H1 (cell line): Measurements from ENCODE around the gene SLC25A3. TPM values are rescaled to one million over a fixed set of nuclear protein-coding genes. Genes with fewer than 3 reads are reported as not detected.

Source experiments
- CTCF ChIA-PET: fragments of 300-600 bp; sonication (Branson Sonifier 250); formaldehyde crosslinking; loops from one replicate; lab custom pipeline; 2021; ENCODE audit not compliant: partially characterized antibody; lab: Charles Lee
- POLR2A ChIA-PET: fragments of 300-600 bp; sonication (Branson Sonifier 250); formaldehyde crosslinking; loops from one replicate; lab custom pipeline; 2021; ENCODE audit warnings: inconsistent platforms; ENCODE audit not compliant: partially characterized antibody; lab: Charles Lee
- DNase-seq, 2 experiments: peaks; one replicate each; pipeline versions ENCODE4 v3.0.0 to v3.0.0-alpha.2; 2010 to 2022; ENCODE audit warnings: low spot score in 2 of 2, low read depth in 1 of 2, mixed read lengths in 1 of 2
- FAIRE-seq: peaks from 2 replicates; lab custom pipeline; 2011; peaks lifted over from hg19 to GRCh38; lab: Jason Lieb, UNC
- H2AFZ ChIP-seq: 2 replicates; pipeline ENCODE4 v1.8.1; 2012; ENCODE audit warnings: low read length, inconsistent platforms
- H2AK5ac ChIP-seq: 2 replicates; pipeline ENCODE4 v1.6.1; 2013; ENCODE audit warnings: low read depth, low read length
- H2BK120ac ChIP-seq: replicated peaks from 2 replicates; pipeline ENCODE3; 2013; ENCODE audit warnings: low read depth, low read length, inconsistent platforms
- H2BK12ac ChIP-seq: 2 replicates; pipeline ENCODE4 v1.6.1; 2013; ENCODE audit warnings: low read depth, low read length
- H2BK15ac ChIP-seq: 2 replicates; pipeline ENCODE4 v1.6.1; 2013; ENCODE audit warnings: low read length
- H2BK20ac ChIP-seq: 2 replicates; pipeline ENCODE4 v1.6.1; 2013; ENCODE audit warnings: low read length
- H2BK5ac ChIP-seq: 2 replicates; pipeline ENCODE4 v1.6.1; 2013; ENCODE audit warnings: low read depth, low read length
- H3K14ac ChIP-seq: 2 replicates; pipeline ENCODE4 v1.6.1; 2013; ENCODE audit warnings: inconsistent platforms; ENCODE audit not compliant: insufficient read length
- H3K18ac ChIP-seq: 2 replicates; pipeline ENCODE4 v1.6.1; 2013; ENCODE audit warnings: low read length; ENCODE audit errors: extremely low read depth
- H3K23ac ChIP-seq: 2 replicates; pipeline ENCODE4 v1.6.1; 2013; ENCODE audit warnings: inconsistent platforms; ENCODE audit not compliant: insufficient read length
- H3K23me2 ChIP-seq: 2 replicates; pipeline ENCODE4 v1.6.1; 2013; ENCODE audit warnings: low read depth, low read length
- H3K27ac ChIP-seq: 2 replicates; pipeline ENCODE4 v1.6.1; 2011; ENCODE audit warnings: low read depth, low read length, inconsistent platforms
- H3K27me3 ChIP-seq, 4 experiments: replicated peaks in 1 of 4; 1 replicate in 1 of 4; 2 replicates in 3 of 4; pipeline versions ENCODE4 v1.6.1 to v1.8.1; 2011 to 2013; ENCODE audit warnings: low read length in 3 of 4, mild to moderate bottlenecking in 3 of 4, inconsistent platforms in 2 of 4, mixed read lengths in 2 of 4, moderate library complexity in 1 of 4; ENCODE audit not compliant: control insufficient read depth in 3 of 4, insufficient read depth in 3 of 4; ENCODE audit errors: extremely low read depth in 1 of 4
- H3K36me3 ChIP-seq, 4 experiments: 2 replicates each; pipeline versions ENCODE4 v1.6.1 to v1.8.1; 2011 to 2013; ENCODE audit warnings: mild to moderate bottlenecking in 4 of 4, low read length in 3 of 4, moderate library complexity in 2 of 4, control low read depth in 1 of 4, inconsistent platforms in 1 of 4; ENCODE audit not compliant: insufficient read depth in 4 of 4, control insufficient read depth in 2 of 4
- H3K4ac ChIP-seq: replicated peaks from 2 replicates; pipeline ENCODE3; 2013; ENCODE audit warnings: low read length, low read depth, mixed read lengths, inconsistent platforms; ENCODE audit not compliant: insufficient read length
- H3K4me1 ChIP-seq, 4 experiments: replicated peaks in 1 of 4; 1 replicate in 1 of 4; 2 replicates in 3 of 4; pipeline versions ENCODE4 v1.6.1 to v1.8.1; 2011 to 2013; ENCODE audit warnings: low read length in 3 of 4, inconsistent platforms in 2 of 4, mixed read lengths in 1 of 4; ENCODE audit not compliant: insufficient read depth in 4 of 4, control insufficient read depth in 3 of 4
- H3K4me2 ChIP-seq, 2 experiments: 2 replicates each; pipeline versions ENCODE4 v1.6.1 to v1.8.1; 2011 to 2013; ENCODE audit warnings: low read depth in 2 of 2, low read length in 2 of 2, control low read depth in 1 of 2, inconsistent platforms in 1 of 2, mild to moderate bottlenecking in 1 of 2; ENCODE audit not compliant: insufficient read depth in 1 of 2
- H3K4me3 ChIP-seq, 4 experiments: fragments of 200-600, 300-600 bp in 1 of 4; sonication (generic), shearing (Covaris generic), sonication (Bioruptor Twin) in 1 of 4; 2 replicates each; pipeline versions ENCODE4 v1.5.1 to v1.8.1; 2011 to 2016; ENCODE audit warnings: low read length in 4 of 4, low read depth in 3 of 4, control low read depth in 2 of 4, inconsistent platforms in 2 of 4, mild to moderate bottlenecking in 2 of 4, mixed read lengths in 1 of 4, moderate library complexity in 1 of 4; ENCODE audit not compliant: insufficient read depth in 2 of 4; ENCODE audit errors: extremely low read depth in 1 of 4
- H3K56ac ChIP-seq: replicated peaks from 2 replicates; pipeline ENCODE3; 2013; ENCODE audit warnings: low read depth, mild to moderate bottlenecking, mixed read lengths, low read length, inconsistent platforms; ENCODE audit not compliant: insufficient read length
- H3K79me1 ChIP-seq: 2 replicates; pipeline ENCODE4 v1.6.1; 2013; ENCODE audit warnings: low read depth, low read length, control low read depth
- H3K79me2 ChIP-seq, 2 experiments: 2 replicates each; pipeline versions ENCODE4 v1.6.1 to v1.8.1; 2012 to 2013; ENCODE audit warnings: low read length in 2 of 2, mild to moderate bottlenecking in 2 of 2, inconsistent platforms in 1 of 2; ENCODE audit not compliant: insufficient read depth in 2 of 2, control insufficient read depth in 1 of 2
- H3K9ac ChIP-seq, 4 experiments: replicated peaks in 1 of 4; 1 replicate in 1 of 4; 2 replicates in 3 of 4; pipeline versions ENCODE4 v1.6.1 to v1.8.1; 2011 to 2013; ENCODE audit warnings: low read depth in 3 of 4, low read length in 3 of 4, control low read depth in 2 of 4, mild to moderate bottlenecking in 2 of 4, moderate library complexity in 2 of 4, inconsistent platforms in 1 of 4; ENCODE audit errors: extremely low read depth in 1 of 4
- H3K9me3 ChIP-seq, 2 experiments: 2 replicates each; pipeline versions ENCODE4 v1.6.1 to v1.8.1; 2012 to 2013; ENCODE audit warnings: mild to moderate bottlenecking in 2 of 2, moderate library complexity in 2 of 2, control low read depth in 1 of 2, inconsistent platforms in 1 of 2, low read depth in 1 of 2, low read length in 1 of 2, mixed read lengths in 1 of 2; ENCODE audit not compliant: insufficient read depth in 2 of 2
- H4K20me1 ChIP-seq, 2 experiments: replicated peaks in 1 of 2; 2 replicates each; pipeline versions ENCODE3 to v1.8.1; 2011 to 2013; ENCODE audit warnings: inconsistent platforms in 2 of 2, low read length in 2 of 2, mild to moderate bottlenecking in 1 of 2; ENCODE audit not compliant: insufficient read depth in 2 of 2, control insufficient read depth in 1 of 2
- H4K5ac ChIP-seq: 2 replicates; pipeline ENCODE4 v1.6.1; 2013; ENCODE audit warnings: low read length, low read depth, mixed read lengths, inconsistent platforms; ENCODE audit not compliant: insufficient read length
- H4K8ac ChIP-seq: 2 replicates; pipeline ENCODE4 v1.8.0; 2013; ENCODE audit warnings: mild to moderate bottlenecking, moderate library complexity, low read length, inconsistent platforms; ENCODE audit not compliant: insufficient read depth; ENCODE audit errors: extremely low read depth
- H4K91ac ChIP-seq: replicated peaks from 2 replicates; pipeline ENCODE3; 2013; ENCODE audit warnings: low read length, mixed read lengths, inconsistent platforms; ENCODE audit not compliant: insufficient read length
- PHF8 ChIP-seq: fragments of 200-600 bp; sonication (generic); conservative IDR thresholded peaks from 2 replicates; pipeline ENCODE4 v1.7.1; 2012; ENCODE audit warnings: low read depth, mild to moderate bottlenecking, inconsistent platforms, low read length, moderate library complexity
- SUZ12 ChIP-seq: fragments of 200-600 bp; sonication (generic); IDR thresholded peaks from 2 replicates; pipeline ENCODE4 v1.6.1; 2012; ENCODE audit warnings: mild to moderate bottlenecking, inconsistent platforms, low read length, moderate library complexity, mixed read lengths
- WGBS, 2 experiments: shearing (Covaris generic) in 1 of 2; methylation state at CpG; one replicate each; pipeline versions ENCODE4 v1.1.6 to v1.1.7; 2013 to 2015; ENCODE audit warnings: low lambda C conversion rate in 2 of 2, mixed read lengths in 2 of 2, inconsistent platforms in 1 of 2, low coverage in 1 of 2, missing lambda C conversion rate in 1 of 2; ENCODE audit not compliant: insufficient replicate concordance in 2 of 2, insufficient coverage in 1 of 2, insufficient read length in 1 of 2; ENCODE audit errors: extremely low coverage in 1 of 2, missing lambda C conversion rate in 1 of 2; 5-methylcytosine and 5-hydroxymethylcytosine counted together
- polyA plus RNA-seq, 7 experiments: library from polyadenylated mRNA; depleted of rRNA in 3 of 7; stranded (reverse) in 5 of 7; unstranded in 2 of 7; fragments of >200 nt in 5 of 7; fragments of 200-250 nt in 2 of 7; gene quantifications; 1 replicate in 5 of 7; 2 replicates in 1 of 7; 4 replicates in 1 of 7; pipeline versions ENCODE4 v1.2.1 to v1.2.3, GENCODE V29; 2011 to 2013; ENCODE audit warnings: missing spikeins in 2 of 7, mixed read lengths in 2 of 7
- total RNA-seq: library from RNA; stranded (reverse); fragmentation: NEBNext Ultra II Directional; extraction: Animal tissue kit (Norgen Biotek cat#: 25700); gene quantifications from 2 replicates; pipeline ENCODE4 v1.2.1, GENCODE V29; 2021

The SLC25A3 gene
- total and polyA plus RNA-seq, 2 of the 8 experiments (the other 6 are each of a cell fraction or from before 2014, with no cell fraction given): 702 to 709 TPM

- Histone ChIP-seq H3K23me2 (no peaks in the 10 kb centered on the region; the same call in 1 of the 2 replicates), H4K91ac (no peak overlapping the region), H3K18ac (no peak overlapping the region), H3K27me3 (no peaks in the 10 kb centered on the region), H3K23ac (no peak overlapping the region), H3K27ac (no peak overlapping the region), H3K36me3 (no peaks in the 10 kb centered on the region), H2AFZ (no peak overlapping the region), H3K4me3 (no peak overlapping the region), H3K4me1 (no peaks in the 10 kb centered on the region), H2BK20ac (no peak overlapping the region), H4K20me1 (no peaks in the 10 kb centered on the region), H2BK120ac (no peak overlapping the region), H3K14ac (no peak overlapping the region), H3K4me2 (no peak overlapping the region), H3K9ac (no peak overlapping the region), H3K56ac (no peak overlapping the region), H3K79me1 (no peaks in the 10 kb centered on the region), H2BK12ac (no peak overlapping the region), H2BK5ac (no peak overlapping the region), H2AK5ac (no peak overlapping the region), H4K5ac (no peak overlapping the region), H4K8ac (no peak overlapping the region), H2BK15ac (no peak overlapping the region), H3K4ac (no peak overlapping the region), H3K79me2 (no peaks in the 10 kb centered on the region), H3K9me3 (no peaks in the 10 kb centered on the region)
- no peak for TF ChIP-seq SUZ12
- no peak for TF ChIP-seq PHF8
- POLR2A ChIA-PET: interaction anchor here (1.2 kb wide), 1 partner anchor 11 kb away, joined by 3 read pairs; no protein-coding TSS in a partner anchor
- FAIRE-seq (no peak), DNase-seq (no peak)
- WGBS, 2 experiments: 87% methylated on average over 1 of the region's 1 CpG; no CpG with 5 or more reads in 1 of the 2 experiments
- CTCF ChIA-PET: interaction anchor here (0.6 to 2.4 kb wide), 3 partner anchors 12 to 286 kb away, joined by 3 to 16 read pairs (median 3); no protein-coding TSS in a partner anchor
These were observed 15.1 kb upstream of the SLC25A3 start for GRCh38 chr12:98578392-98578791.
